HG03108 (cell line): ENCODE results near the gene CLEC1A.

Source experiments
- ATAC-seq: cut with Tn5 transposase; IDR thresholded peaks from one replicate; pipeline ENCODE4 v1.9.1; 2021; ENCODE audit warnings: moderate library complexity; ENCODE audit not compliant: unreplicated experiment

The CLEC1A gene

DNA sequence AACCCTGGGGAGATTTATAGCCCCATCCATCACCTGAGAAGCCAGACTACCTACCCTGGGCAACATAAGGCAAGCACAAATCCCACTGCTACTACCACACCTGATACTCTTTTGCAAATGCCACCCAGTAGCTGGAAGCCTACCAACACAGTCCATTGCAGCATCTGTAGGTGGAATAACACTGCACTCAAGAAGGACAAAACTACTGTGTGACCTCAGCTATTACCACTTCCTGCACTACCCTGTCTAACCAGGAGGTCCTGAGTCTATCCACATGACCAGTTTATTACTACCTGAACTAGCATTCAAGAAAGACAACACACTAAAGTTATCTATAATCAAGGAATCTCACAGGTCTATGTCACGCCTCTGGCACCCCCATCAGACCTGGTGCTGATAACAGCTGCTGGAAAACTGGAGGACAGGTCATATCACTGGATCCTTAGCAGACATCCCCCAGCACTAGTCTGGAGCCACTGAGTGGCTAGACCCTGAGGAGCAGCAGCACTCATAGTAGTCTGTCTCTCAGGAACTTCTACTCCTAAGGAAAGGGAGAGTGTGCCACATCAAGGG, 2.9 kb upstream of the CLEC1A start:
- no peak for ATAC-seq

DNA sequence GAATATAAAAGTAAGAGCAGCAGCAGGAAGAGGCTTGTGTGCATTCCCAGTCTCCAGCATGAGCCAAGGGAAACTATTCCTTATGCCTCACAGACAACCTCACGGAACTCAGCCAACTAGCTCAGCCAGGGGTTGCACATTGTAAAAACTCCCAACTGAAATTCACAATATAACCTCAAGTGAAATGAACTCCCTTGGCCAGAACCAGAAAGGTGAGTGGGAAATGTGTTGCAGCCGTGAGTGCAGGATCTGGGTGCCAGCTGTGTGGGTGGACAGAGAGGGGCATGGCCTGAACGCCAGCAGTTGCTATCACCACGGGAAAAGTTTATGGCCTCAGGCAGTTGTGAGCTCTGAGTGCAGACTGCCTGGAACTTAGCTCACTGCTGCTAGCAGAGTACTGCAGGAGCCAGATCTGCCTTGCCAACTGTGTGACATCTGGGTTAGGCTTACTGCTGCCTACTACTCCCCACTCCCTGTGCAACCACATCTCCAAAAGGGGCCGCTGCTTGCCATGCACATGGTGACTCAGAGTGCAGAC, 2.3 kb upstream of the CLEC1A start:
- ATAC-seq = no peak

DNA sequence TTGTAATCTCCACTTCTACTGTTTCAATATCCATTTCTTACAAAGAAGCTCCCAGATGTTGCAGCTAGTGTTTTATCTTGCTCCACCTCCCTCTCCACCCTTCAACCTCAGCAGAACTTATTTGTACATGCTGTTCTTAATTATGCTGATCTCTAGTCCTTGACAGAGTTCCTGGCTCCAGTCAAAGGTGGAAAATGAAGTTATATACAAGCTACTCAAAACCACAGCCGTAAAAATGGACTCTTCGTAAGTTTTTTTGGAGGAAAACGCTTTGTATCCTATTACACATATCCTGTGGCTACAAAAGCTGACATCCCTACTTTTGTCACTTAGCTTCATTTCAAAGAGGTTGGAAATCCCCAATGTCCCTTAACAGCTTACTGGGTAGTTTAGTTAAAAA, 1.3 kb downstream of the CLEC1A start:
- ATAC-seq = no peak

DNA sequence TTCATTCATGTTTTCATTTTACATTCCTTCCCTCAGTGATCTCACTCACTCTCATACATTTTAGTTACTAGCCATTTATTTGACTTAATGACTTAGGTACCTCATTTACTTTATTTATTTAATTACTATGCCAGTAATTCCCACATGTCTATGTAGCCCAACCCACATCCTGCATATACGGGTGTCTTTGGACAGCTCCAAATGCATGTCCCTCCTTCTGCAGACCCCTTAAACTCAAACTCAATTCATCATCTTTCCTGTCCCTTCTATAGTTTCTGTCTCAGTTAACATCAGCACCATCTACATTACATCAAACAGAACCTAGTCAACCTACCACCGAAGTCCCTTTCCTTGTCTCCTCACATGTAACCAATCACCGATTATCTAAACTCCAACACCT, 2.8 kb downstream of the CLEC1A start:
- no peak for ATAC-seq

DNA sequence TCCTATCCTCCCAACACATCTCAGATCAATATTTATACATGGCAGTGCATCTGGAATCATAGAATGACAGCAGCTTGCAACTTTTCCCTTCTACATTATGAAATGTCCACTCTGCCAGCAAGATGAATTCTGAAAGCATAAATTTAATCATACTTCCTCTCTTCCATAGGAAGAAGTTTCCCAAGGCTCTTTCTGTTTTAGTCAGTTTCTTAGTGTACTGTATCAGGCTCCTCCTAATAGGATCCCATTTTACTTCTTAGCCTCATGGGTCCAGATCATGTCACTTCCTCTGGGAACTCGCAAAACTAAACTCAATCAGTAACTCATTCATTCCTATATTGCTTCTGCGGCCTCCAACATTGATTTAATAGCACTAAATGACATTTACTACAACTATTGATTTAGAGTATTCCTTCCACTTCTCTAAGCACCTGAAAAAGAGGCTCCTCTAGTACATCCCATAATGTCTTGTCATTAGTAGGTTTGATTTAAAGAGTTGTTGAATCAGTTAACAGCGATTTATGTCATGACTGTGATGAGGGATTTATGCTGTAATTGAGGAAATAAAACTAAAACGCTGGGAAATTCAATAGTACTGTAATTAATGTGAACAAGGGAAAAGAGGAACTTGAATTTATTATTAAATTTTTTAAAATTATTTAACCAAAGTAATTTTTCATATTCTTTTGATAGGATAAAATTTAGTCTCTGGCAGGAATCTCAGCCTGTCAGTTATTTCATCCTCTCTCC, 4.0 kb downstream of the CLEC1A start:
- no peak for ATAC-seq

DNA sequence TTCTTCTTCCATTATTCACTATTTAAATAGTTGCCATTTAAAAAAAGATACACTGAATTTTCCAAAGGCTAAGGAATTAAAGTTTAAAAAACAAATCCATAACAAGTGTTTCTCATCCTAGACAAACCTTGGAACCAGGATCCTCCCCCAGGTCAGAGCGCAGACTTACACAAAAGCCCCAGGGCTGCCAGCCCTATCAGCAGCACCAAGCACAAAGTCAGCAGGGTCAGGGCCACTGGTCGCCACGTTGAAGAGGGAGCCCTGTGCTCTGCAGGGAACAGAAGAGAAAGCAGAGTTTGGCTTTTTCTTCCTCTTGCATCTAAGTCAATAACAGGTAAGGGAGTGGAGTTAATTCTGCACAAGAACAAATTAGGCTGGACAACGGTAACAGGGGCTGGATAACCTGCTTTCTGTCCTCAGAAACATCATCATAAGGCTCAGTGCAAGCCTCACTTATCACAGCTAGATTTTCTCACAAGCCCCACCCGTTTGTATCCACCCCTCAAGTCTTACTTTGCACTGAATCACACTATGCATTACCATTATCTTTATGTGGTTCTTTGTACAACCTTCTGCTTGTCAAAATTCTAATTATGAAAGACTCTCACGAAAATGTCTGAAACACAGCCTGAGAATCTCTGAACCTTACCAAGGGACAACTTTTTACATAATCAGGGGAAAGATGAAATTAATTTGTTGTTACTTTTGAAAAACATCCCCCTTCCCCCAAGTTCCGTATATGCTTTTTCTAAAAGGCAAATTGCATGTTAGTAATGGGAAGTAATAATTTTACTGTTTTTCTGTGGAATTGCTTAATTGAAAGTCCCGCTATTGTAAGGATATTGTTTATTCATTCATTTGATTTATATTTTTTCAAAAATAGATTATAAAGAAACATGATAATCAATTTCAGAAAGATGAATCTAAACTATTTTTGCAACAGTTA, 9.6 kb downstream of the CLEC1A start:
- ATAC-seq = no peak

DNA sequence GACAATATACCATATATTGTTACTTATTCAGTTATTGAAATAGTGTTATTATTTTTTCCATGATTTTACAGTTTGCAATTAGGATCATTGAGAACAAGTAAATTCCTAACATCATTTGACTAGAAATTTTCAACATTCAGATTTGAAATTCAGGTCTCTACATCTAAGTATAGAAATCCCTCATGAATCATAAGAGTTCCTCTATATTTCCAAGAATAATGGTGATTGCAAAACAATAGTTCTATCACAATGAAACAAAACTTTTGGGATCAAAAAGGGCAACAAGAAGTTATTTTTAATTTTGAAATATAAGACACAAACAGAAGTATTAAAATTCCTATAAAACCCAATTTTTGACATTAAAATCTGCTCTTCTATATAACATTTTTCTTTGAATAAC, 10.8 kb downstream of the CLEC1A start:
- no peak for ATAC-seq

DNA sequence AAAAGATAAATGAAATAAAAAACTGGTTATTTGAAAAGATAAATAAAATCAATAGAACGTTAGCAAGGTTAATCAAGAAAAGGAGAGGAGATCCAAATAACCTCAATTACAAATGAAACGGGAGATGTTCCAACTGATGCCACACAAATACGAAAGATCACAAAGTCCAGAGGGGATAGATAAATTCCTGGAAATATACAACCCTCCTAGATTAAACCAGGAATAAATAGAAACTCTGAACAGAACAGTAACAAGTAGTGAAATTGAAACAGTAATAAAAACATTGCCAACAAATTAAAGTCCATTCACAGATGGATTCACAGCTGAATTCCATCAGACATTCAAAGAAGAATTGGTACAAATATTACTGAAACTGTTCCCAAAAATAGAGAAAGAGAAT, 12.4 kb downstream of the CLEC1A start:
- ATAC-seq = no peak

DNA sequence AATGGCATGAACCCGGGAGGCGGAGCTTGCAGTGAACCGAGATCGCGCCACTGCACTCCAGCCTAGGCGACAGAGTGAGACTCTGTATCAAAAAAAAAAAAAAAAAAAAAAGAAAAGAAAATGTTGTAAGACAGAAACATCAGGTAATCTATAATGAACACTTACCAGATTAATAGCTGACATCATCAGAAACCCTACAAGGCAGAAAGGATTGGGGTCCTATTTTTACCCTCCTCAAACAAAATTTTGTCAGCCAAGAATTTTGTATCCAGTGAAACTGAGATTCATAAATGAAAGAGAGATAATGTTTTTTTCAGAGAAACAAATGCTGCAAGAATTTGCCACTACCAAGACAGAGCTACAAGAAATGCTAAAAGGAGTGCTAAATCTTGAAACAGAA, 14.1 kb downstream of the CLEC1A start:
- ATAC-seq = no peak

DNA sequence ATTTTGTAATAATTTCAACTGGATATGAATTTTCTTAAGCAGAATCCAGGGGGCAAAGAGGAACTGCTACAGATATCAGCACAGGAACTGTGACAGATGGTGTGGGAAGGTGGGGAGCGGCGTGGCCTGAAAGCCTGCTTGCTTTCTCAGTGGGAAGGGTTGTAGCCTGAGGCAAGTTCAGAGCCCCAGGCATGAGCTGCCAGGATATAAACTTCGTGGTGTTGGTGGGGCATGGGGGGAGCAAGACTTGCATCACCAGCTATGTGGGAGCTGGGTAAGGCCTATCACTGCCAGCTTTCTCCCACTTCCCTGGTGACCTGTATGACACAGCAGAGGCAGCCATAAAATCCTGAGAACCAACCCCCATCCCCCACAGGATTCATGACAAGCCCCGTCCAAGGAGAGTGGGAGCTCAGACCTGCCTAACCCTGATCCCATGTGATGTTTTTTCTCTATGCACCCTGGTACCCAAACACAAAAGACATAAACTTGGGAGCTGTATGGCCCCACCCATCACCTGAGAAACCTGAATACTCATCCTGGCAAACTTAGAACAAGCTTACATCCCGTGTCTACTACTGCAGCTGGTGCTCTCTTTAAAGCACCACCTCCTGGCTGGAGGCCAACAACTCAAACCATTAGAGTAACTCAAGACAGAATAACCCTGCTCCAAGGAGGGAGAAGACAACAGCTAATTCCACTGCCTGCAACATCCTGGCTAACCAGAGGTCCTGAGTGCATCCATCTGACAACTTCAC, 16.5 kb downstream of the CLEC1A start:
- ATAC-seq = no peak

DNA sequence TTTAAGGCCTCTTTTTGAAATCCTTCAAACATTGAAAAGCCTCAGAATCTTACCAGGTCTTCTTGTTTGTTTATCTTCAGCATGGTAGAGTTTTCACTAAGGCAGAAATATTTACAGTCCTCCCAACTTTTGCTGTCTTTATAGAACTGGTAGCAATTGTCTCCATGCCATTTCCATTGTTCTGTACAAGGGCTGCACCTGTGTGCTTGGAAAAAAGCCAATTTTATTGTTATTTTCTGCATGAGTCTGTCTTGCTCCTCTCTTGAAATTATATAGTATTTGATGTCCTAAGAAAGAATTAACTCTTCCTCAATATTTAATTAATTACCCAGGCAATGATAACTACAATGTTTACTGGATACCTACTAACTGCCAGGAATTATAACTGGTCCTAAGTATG, 23.3 kb downstream of the CLEC1A start:
- no peak for ATAC-seq

DNA sequence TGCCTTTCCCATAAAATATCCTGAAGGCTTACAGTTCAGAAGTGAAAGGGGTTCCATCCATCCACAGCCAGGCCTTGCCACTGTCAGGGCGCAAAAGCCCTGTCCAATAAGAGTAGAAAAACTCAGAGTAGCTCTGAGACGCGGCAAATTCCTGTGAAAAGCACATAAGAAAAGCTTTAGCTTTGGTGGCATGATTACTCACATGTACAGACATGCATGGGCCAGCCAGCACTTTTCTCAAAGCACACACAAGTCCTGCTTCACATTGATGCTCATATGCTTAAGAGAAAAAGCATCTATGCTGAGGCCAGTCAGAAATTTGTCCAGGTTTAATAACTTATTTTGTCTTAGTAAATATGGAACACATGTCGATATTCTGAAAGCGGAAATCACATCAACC, 25.5 kb downstream of the CLEC1A start:
- ATAC-seq = no peak

DNA sequence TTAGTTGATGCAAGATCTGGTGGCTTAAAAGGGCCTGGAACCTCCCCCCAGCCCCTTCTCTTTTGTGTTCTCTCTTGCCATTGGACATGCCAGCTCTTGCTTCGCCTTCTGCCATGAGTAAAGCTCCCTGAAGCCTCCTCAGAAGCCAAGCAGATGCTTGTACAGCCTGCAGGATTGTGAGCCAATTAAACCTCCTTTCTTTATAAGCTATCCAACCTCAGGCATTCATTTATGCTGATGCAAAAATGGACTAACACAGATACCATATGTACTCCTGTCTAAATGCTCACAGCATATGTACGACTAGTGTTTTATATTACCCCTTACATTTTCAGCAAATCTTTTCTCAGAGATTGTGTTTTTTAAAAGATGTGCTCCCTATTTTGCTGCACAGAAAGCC, 26.7 kb downstream of the CLEC1A start:
- no peak for ATAC-seq

DNA sequence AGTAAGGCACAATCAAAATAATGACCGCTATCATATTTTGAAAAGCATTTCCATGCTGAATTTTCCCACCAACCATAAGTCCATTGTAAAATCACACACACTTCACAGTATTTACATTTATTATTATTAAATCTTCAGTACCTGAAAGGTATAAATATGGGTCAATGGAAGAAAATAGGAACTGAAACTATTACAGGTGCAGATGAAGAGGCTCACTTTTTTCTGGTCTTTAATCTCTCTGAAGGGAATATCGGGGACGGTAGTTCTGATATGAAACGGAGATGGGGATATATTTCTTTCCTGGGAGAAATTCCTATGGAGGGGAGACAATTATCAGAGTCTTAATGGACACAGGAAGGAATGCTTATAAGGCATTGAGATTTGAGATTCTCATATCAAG, 28.4 kb downstream of the CLEC1A start:
- no peak for ATAC-seq

DNA sequence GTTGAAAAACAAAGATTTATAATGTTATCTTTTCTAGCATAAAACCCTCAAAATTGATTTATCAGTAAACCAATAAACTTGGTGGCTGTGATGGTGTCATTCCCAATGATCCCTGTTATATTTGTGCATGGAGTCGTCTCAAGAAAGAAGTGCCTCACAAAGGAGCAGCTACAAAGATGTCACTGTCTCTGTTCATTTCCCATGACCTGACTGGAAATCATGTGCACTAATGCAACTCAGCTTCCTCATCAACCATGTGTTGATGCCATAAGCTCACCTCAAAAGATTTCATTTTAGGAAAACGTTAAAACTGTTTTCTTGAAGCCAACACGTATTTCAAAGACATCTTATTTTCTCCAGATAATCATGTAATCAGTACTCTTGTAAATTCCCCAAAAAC, 28.8 kb downstream of the CLEC1A start:
- ATAC-seq = no peak

DNA sequence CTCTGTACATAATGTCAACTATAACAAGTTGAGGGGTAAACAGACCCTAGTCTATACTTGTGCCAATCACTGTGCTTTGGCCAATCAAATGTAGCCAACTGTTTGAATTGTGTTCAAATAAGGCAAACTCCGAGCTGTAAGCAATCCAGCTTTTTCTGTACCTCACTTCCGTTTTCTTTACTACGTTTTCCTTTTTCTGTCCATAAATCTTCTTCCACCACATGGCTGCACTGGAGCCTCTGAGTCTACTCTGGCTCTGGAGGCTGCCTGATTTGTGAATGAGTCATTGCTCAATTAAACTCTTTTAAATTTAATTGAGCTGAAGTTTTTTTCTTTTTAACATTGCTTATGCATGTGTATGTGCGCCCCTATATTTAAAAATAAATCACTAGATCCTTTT, 29.7 kb downstream of the CLEC1A start:
- no peak for ATAC-seq

DNA sequence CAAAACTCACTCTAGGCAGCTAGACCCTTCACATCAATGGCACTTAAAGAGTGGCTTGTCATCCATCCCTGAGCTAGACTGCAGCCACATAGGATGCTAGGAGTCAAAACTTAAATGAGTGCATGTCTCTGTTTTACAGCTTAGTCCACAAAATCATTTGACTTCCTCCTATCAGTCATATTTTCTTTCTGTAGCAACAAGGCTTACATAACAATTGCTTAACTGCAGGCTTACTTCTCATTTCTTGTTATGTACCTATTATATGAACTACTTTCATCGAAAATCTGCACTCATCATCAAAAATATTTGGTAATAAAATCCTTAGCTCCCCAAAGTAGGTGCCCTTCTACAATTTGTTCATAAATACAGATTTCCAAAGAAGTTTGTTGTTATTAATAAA, 30.1 kb downstream of the CLEC1A start:
- ATAC-seq = no peak

DNA sequence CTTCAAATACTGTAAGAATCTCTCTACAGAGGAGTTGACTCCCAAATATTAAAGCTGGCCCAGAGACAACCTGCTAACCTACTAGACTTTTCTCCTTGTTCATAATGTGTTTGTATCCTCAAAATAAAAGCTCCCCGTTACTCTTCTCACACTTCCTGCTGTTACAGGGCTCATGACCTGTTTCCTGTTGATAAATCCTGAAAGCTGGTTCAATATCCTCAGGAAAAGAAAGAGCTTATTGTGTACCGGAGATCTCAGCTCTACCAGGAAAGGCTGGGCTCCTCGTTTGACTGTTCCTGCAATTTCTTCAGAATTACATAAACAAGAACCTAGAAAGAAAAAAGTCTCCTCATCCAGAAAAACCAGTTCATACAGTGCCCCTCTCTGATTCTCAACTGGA, 30.8 kb downstream of the CLEC1A start:
- ATAC-seq = no peak

DNA sequence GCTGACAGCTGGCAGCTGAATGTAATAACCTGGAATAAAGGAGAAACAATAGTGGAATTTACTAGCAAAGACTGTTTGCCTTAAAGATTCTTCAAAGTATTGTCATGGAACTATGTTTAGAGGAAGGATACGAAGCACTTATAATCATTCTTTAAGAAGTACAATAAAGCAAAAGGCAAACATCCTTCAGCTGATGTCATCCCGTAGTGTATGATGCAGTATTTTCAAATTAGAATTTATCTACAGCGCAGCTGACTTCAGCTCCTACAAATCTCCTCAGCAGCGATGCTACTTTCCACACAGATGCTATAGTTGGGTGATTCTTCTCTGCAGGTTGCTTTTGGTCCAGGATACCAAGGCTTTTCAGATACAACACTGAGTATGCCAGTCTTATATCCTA, 31.5 kb downstream of the CLEC1A start:
- no peak for ATAC-seq

DNA sequence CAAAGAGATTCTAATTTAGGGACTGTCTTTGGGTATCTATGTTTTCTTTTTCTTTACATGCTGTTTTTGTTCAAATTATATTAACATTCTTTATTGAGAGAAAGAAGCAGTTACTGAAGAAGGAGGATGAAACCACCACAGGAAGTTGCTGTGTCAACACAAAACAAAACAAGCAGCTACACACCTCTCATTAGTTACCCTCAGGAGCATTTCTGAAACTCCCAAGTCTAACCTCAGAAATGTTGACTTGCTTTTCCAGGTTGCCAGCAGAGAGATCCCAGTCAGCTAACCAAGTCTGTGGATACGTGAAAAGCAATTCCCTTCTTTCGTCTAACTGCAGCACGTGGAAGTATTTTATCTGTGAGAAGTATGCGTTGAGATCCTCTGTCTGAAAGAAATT, 33.5 kb downstream of the CLEC1A start:
- no peak for ATAC-seq

DNA sequence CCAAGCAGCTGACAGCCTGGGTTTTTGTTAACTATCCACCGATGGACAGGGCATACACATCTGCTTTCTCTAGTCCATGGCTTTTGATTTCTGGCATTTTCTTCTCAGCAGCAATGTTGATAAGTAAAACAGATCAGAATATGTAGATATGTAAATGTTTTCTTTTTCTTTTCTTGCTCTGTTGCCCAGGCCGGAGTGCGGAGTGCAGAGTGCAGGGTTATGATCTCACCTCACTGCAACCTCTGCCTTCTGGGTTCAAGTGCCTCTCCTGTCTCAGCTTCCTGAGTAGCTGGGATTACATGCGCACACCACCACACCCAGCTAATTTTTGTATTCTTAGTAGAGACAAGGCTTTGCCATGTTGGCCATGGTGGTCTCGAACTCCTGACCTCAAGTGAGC, 40.4 kb downstream of the CLEC1A start:
- no peak for ATAC-seq
